ENCODE measurements around the gene SH3BGRL.
"Not testable (repeated sequence)": the region's sequence is repeated elsewhere in the genome, so short reads cannot be mapped to it uniquely, and the experiment has no call there.

Gene SH3BGRL

GRCh38 chrX:81261576-81261975 lies 59.7 kb downstream of the SH3BGRL start:
- DNase-seq, result no peak

DNA sequence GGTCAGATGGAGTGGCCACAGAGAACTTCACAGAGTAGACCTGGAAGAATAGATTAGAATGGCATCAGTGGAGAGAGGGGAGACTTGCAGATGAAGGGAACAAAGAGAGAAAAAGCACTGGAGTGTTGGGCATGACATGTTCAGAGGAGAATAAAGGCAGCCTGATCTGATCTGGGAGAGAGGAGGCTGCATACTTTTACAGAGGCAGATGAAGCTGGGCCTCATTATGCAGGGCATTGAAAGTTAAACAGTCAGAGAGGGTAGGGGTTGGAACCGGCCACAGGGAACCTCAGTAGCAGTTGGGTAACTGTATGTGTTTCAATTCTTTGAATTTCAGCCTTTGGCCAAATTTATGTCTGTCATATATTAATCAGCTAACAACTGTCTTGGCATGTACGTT lies 61.2 kb downstream of the SH3BGRL start:
- no peak for DNase-seq

- DNase-seq, result no peak
Measured at GRCh38 chrX:81278616-81279015, 76.7 kb downstream of the SH3BGRL start.

DNA sequence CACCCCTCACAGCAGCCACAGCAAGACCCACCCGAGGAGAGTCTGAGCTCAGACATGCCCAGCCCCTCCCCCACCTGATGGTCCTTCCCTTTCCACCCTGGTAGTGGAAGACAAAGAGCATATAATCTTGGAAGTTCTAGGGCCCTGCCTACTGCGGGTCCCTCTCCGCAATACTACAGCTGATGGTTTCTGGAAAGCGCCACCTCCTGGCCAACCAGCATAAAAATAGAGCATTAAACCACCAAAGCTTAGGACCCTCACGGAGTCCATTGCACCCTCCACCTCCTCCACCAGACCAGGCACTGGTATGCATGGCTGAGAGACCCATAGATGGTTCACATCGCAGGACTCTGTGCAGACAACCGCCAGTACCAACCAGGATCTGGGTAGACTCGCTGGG lies 78.2 kb downstream of the SH3BGRL start:
- DNase-seq, result no peak

DNA sequence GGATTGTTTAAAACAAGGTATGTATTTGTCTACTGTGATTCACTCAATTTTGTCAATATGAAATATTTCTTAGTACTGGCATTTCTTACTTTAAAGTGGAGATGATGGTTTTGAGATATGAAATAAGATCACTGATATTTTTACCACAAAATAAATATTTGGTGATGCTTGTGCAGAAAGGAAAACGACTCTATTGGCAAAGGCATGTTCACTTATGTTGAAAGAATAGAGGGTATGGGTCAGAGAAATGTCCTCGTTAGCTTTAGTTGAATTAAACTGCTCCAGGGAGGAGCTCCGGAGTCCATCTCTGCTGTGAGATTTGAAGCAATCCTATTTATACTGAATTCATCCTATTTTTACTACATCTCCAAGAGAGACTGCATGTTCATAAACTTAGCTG lies 84.2 kb downstream of the SH3BGRL start:
- DNase-seq, result no peak

DNA sequence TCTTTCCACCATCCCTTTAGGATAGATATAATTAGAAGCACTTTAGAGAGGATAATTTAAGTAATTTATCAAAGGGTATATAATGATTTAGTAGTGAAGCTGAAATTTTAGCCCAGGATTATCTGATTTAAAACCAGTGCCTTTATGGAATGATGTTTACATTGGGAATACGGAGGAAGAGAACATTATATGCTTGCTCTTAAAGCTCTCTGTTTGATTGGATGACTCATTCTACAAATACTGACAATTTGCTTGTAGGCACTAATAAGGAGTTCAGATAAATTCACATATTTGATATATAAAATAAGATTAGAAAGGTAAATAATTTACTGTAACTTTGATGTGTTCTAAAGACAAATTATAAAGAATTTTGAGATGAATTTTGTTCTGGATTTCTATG lies 84.7 kb downstream of the SH3BGRL start:
- DNase-seq, result no peak

DNA sequence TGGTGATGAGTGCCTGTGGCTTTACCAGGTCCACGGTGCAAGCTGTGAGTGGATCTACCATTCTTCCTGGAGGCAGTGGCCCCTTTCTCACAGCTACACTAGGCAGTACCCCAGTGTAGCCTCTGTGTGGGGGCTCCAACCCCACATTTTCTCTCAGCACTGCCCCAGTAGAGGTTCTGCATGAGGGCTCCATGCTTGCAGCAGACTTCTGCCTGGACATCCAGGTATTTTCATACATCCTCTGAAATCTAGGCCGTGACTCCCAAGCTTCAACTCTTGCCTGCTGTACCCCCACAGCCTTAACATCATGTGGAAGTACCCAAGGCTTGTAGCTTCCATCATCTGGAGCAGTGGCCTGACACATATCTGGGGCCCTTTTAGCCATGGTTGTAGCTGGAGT lies 90.1 kb downstream of the SH3BGRL start:
- DNase-seq, result no peak

DNA sequence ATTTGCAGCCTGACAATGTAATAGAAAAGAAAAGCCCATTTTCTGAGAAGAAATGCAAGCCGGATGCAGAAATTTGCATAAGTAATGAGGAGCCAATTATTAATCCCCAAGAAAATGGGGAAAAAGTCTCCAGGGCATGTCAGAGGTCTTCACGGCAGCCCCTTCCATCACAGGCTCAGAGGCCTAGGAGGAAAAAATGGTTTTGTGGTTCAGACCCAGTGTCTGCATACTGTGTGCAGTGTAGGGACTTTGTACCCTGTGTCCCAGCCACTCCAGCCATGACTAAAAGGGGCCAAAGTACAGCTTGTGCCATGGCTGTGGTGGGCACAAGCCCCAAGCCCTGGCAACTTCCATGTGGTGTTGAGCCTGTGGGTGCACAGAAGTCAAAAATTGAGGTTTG lies 92.2 kb downstream of the SH3BGRL start:
- DNase-seq, result no peak

DNA sequence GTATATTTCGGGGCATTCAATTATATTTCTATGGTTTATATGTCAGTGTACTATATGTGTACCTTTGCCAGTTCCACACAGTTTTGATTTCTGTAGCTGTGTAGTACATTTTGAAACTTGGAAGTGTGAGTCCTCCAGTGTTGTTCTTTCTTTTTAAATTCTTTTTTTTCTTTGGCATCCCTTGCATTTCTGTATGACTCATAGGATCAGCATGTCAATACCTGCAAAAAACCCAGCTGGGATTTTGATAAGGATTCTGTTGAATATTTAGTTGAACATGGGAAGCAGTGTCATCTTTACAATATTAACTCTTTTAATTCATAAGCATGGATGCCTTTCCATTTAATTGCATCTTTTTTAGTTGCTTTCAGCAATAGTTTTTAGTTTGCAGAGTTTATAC lies 100.0 kb downstream of the SH3BGRL start:
- no peak for DNase-seq

DNA sequence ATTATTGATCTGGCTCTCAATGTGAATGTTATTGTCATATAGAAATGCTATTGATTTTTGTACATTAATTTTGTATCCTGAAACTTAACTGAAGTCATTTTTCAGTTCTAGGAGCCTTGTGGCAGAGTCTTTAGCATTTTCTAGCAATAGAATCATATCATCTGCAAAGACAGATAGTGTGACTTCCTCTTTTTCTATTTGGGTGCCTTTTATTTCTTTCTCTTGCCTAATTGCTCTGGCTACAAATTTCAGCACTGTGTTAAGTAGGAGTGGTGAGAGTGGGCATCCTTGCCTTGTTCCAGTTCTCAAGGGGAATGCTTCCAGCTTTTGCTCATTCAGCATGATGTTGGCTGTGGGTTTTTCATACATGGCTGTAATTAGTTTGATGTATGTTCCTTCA lies 102.7 kb downstream of the SH3BGRL start:
- no peak for DNase-seq

- DNase-seq, result no peak
Measured at GRCh38 chrX:81305240-81305639, 103.3 kb downstream of the SH3BGRL start.

DNA sequence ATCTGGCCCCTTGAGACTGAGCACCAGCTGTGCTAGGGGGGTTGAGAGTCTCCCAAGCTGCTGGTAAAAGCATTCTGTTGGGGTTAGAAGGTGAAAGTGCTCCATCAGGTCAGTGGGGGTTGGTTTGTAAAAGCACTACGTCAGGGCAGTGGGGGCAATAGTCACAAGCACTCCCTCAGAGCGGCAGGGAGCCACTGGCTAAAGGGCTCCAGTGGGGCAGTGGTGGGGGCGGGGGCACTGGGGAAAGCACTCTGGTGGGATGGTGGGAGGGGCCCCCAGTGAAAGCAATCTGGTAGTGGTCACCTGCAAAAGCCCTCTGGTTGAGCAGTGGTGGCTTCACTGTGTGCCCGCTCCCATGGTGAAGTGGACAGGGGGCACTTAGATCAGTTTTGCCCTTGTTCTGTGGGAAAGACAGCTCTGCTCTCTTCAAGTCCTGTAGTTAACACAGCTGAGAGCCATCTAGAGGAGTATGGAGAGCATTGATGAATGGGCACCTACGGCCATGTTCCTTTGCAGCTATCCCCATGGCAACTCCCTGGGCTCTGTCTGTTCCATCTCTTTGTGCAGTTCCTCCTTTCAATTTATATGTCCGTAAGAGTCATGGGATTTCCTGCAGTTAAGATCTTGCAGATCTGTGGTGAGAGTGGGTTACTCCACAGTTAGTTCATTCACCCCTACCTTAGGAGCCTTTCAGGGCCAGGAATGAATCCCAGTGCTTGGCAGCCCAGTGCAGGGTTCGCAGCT lies 106.4 kb downstream of the SH3BGRL start:
- DNase-seq, result no peak

- no peak for DNase-seq
Measured at GRCh38 chrX:81316163-81316562, 114.3 kb downstream of the SH3BGRL start.

DNA sequence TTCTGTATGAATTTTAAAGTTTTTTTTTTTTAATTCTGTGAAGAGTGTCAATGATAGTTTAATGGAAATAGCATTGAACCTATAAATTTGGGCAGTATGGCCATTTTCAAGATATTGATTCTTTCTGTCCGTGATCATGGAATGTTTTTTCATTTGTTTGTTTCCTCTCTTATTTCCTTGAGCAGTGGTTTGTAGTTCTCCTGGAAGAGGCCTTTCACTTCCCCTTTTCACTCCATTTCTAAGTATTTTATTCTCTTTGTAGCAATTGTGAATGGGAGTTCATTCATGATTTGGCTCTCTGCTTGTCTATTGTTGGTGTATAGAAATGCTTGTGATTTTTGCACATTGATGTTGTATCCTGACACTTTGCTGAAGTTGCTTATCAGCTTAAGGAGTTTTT lies 129.8 kb downstream of the SH3BGRL start:
- not testable (repeated sequence) for DNase-seq

DNA sequence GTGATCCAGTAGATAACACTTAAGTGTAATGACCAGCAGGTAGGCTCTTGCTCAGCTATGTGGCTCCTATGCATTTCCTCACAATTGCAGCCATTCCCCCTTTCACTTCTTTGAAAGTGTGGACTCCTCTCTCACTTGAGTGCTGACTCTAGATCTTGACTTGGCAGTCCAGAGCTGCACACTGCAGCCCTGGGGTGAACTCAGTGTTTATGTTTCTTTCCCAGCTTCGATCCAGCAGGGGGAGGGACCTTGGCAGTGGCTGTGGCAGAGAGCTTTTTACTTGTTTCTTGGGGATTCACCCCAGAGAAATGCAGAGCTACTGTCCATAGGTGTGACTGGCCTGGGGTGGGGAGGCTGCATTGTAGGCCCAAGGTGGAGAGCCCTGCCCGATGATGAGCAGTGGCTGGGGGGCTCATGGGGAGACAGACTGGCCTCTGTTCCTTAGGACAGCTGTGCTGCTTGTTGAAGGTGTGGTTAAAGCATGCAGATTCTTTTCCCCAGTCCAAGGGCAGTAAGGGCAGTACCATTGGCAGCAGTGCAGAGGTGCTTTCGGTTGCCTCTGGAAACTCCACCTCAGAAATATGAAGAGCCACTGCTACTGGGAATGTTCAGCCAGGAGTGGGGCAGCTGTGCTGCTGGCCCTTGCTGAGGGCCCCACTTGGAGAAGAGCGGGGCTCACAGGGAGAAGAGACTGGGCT lies 134.7 kb downstream of the SH3BGRL start:
- no peak for DNase-seq

GRCh38 chrX:81337805-81338204 lies 135.9 kb downstream of the SH3BGRL start:
- DNase-seq, result no peak

- DNase-seq, result no peak
Measured at GRCh38 chrX:81338924-81339323, 137.0 kb downstream of the SH3BGRL start.

DNA sequence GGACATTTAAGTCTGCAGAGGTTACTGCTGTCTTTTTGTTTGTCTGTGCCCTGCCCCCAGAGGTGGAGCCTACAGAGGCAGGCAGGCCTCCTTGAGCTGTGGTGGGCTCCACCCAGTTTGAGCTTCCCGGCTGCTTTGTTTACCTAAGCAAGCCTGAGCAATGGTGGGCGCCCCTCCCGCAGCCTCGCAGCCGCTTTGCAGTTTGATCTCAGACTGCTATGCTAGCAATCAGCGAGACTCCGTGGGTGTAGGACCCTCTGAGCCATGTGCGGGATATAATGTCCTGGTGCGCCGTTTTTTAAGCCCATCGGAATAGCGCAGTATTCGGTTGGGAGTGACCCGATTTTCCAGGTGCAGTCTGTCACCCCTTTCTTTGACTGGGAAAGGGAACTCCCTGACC lies 143.4 kb downstream of the SH3BGRL start:
- not testable (repeated sequence) for DNase-seq
